H9 (cell line): ENCODE measurements around the gene ROBO1. TPM values are rescaled to one million over a fixed set of nuclear protein-coding genes. Genes with fewer than 3 reads are reported as not detected.
A peak's percentile ranks its signal among the peaks of the same experiment; 100 is the strongest.

Experiments
- DNase-seq: peaks from one replicate; pipeline ENCODE4 v3.0.0-alpha.2; 2017
- H2AFZ ChIP-seq: one replicate; pipeline ENCODE4 v1.6.1; 2013; ENCODE audit warnings: mild to moderate bottlenecking, low read length, control low read depth, moderate library complexity
- H2AK5ac ChIP-seq: 2 replicates; pipeline ENCODE4 v1.6.1; 2013; ENCODE audit warnings: low read length, control low read depth, mixed read lengths; ENCODE audit not compliant: insufficient read length
- H2BK120ac ChIP-seq: one replicate; pipeline ENCODE4 v1.6.1; 2013; ENCODE audit warnings: low read depth, mild to moderate bottlenecking, low read length, control low read depth, inconsistent platforms; ENCODE audit not compliant: poor library complexity, severe bottlenecking
- H2BK12ac ChIP-seq: 2 replicates; pipeline ENCODE4 v1.6.1; 2013; ENCODE audit warnings: low read length, control low read depth, mixed read lengths, low read depth; ENCODE audit not compliant: insufficient read length
- H2BK15ac ChIP-seq: 2 replicates; pipeline ENCODE4 v1.6.1; 2013; ENCODE audit warnings: low read depth, low read length, control low read depth
- H2BK20ac ChIP-seq: one replicate; pipeline ENCODE4 v1.6.1; 2013; ENCODE audit warnings: low read depth, mild to moderate bottlenecking, low read length, control low read depth, inconsistent platforms; ENCODE audit not compliant: poor library complexity, severe bottlenecking
- H2BK5ac ChIP-seq: 2 replicates; pipeline ENCODE4 v1.6.1; 2013; ENCODE audit warnings: low read length, control low read depth, mixed read lengths; ENCODE audit not compliant: insufficient read length
- H3K14ac ChIP-seq: 2 replicates; pipeline ENCODE4 v1.6.1; 2013; ENCODE audit warnings: low read length, control low read depth; ENCODE audit not compliant: insufficient read depth
- H3K18ac ChIP-seq: 2 replicates; pipeline ENCODE4 v1.6.1; 2013; ENCODE audit warnings: low read depth, mild to moderate bottlenecking, mixed read lengths, low read length, control low read depth; ENCODE audit not compliant: insufficient read length
- H3K23ac ChIP-seq: 2 replicates; pipeline ENCODE4 v1.6.1; 2013; ENCODE audit warnings: low read length, control low read depth, mixed read lengths, low read depth; ENCODE audit not compliant: insufficient read length
- H3K23me2 ChIP-seq: 2 replicates; pipeline ENCODE4 v1.6.1; 2013; ENCODE audit warnings: low read depth, mild to moderate bottlenecking, mixed read lengths, low read length, control low read depth; ENCODE audit not compliant: insufficient read length, poor library complexity, severe bottlenecking
- H3K27ac ChIP-seq: 2 replicates; pipeline ENCODE4 v1.5.1; 2013; ENCODE audit warnings: low read length, control low read depth, mixed read lengths, low read depth; ENCODE audit not compliant: insufficient read length
- H3K27me3 ChIP-seq: 2 replicates; pipeline ENCODE4 v1.6.1; 2013; ENCODE audit warnings: low read length, control low read depth, inconsistent platforms; ENCODE audit not compliant: insufficient read depth
- H3K4ac ChIP-seq: 2 replicates; pipeline ENCODE4 v1.6.1; 2013; ENCODE audit warnings: low read depth, mild to moderate bottlenecking, control low read depth, inconsistent platforms, low read length, moderate library complexity
- H3K4me1 ChIP-seq: 2 replicates; pipeline ENCODE4 v1.6.1; 2013; ENCODE audit warnings: low read length, control low read depth, inconsistent platforms; ENCODE audit not compliant: insufficient read depth
- H3K4me2 ChIP-seq: 2 replicates; pipeline ENCODE4 v1.6.1; 2013; ENCODE audit warnings: low read length, control low read depth, mixed read lengths; ENCODE audit not compliant: insufficient read length, insufficient read depth
- H3K56ac ChIP-seq: 2 replicates; pipeline ENCODE4 v1.6.1; 2013; ENCODE audit warnings: low read depth, mild to moderate bottlenecking, mixed read lengths, low read length, control low read depth; ENCODE audit not compliant: insufficient read length
- H3K79me1 ChIP-seq: 2 replicates; pipeline ENCODE4 v1.6.1; 2013; ENCODE audit warnings: low read depth, mild to moderate bottlenecking, moderate library complexity, low read length, control low read depth, inconsistent platforms; ENCODE audit not compliant: insufficient read depth, poor library complexity, severe bottlenecking
- H3K79me2 ChIP-seq: 2 replicates; pipeline ENCODE4 v1.6.1; 2013; ENCODE audit warnings: low read length, control low read depth, inconsistent platforms; ENCODE audit not compliant: insufficient read depth
- H3K9ac ChIP-seq: 2 replicates; pipeline ENCODE4 v1.6.1; 2013; ENCODE audit warnings: low read length, control low read depth, mixed read lengths; ENCODE audit not compliant: insufficient read length; ENCODE audit errors: extremely low read depth
- H3K9me3 ChIP-seq: one replicate; pipeline ENCODE4 v1.6.1; 2013; ENCODE audit warnings: low read depth, low read length, inconsistent platforms; ENCODE audit not compliant: control insufficient read depth
- H3T11ph ChIP-seq: one replicate; pipeline ENCODE4 v1.6.1; 2013; ENCODE audit warnings: mild to moderate bottlenecking, low read length, control low read depth, inconsistent platforms
- H4K20me1 ChIP-seq: one replicate; pipeline ENCODE4 v1.6.1; 2013; ENCODE audit not compliant: control insufficient read depth, insufficient read length, insufficient read depth
- H4K5ac ChIP-seq: 2 replicates; pipeline ENCODE4 v1.6.1; 2013; ENCODE audit warnings: low read depth, mild to moderate bottlenecking, mixed read lengths, low read length, control low read depth; ENCODE audit not compliant: insufficient read length
- H4K8ac ChIP-seq: replicated peaks from 2 replicates; pipeline ENCODE4 v1.6.1; 2013; ENCODE audit warnings: low read length, control low read depth, mixed read lengths, low read depth; ENCODE audit not compliant: insufficient read length
- H4K91ac ChIP-seq: 2 replicates; pipeline ENCODE4 v1.6.1; 2013; ENCODE audit warnings: low read depth, mild to moderate bottlenecking, moderate library complexity, mixed read lengths, low read length, control low read depth; ENCODE audit not compliant: insufficient read length
- H3K27ac Mint-ChIP-seq, 3 experiments: 2 replicates in 2 of 3; 3 replicates in 1 of 3; pipeline ENCODE4 v1.8.0; 2020 to 2021; ENCODE audit warnings: mixed read lengths in 3 of 3, mild to moderate bottlenecking in 1 of 3, moderate library complexity in 1 of 3
- H3K27me3 Mint-ChIP-seq: 2 replicates; pipeline ENCODE4 v1.8.0; 2021; ENCODE audit warnings: low read depth, mild to moderate bottlenecking, moderate library complexity, mixed read lengths
- H3K36me3 Mint-ChIP-seq, 3 experiments: 2 replicates in 2 of 3; 3 replicates in 1 of 3; pipeline ENCODE4 v1.8.0; 2020 to 2021; ENCODE audit warnings: low read depth in 3 of 3, mixed read lengths in 3 of 3; ENCODE audit not compliant: insufficient read depth in 1 of 3
- H3K4me1 Mint-ChIP-seq, 2 experiments: 2 replicates each; pipeline ENCODE4 v1.8.0; 2020; ENCODE audit warnings: mixed read lengths in 2 of 2
- H3K4me3 Mint-ChIP-seq, 2 experiments: 2 replicates in 1 of 2; 3 replicates in 1 of 2; pipeline ENCODE4 v1.8.0; 2020 to 2021; ENCODE audit warnings: mild to moderate bottlenecking in 2 of 2, mixed read lengths in 2 of 2, moderate library complexity in 1 of 2
- H3K9me3 Mint-ChIP-seq, 2 experiments: 2 replicates in 1 of 2; 3 replicates in 1 of 2; pipeline ENCODE4 v1.8.0; 2020; ENCODE audit warnings: mild to moderate bottlenecking in 2 of 2, mixed read lengths in 2 of 2, moderate library complexity in 1 of 2
- CTCF ChIP-seq: fragments of 200-600 bp; sonication (generic); conservative IDR thresholded peaks from 3 replicates; pipeline ENCODE4 v1.8.0; 2021; ENCODE audit warnings: antibody characterized with exemption, mild to moderate bottlenecking
- WGBS: extraction: QIAGEN DNeasy Blood & Tissue Kit; methylation state at CpG from one replicate; pipeline ENCODE4 v1.1.7; 2013; ENCODE audit warnings: missing lambda C conversion rate, low lambda C conversion rate, mixed read lengths; ENCODE audit not compliant: insufficient read length; ENCODE audit errors: extremely low coverage; 5-methylcytosine and 5-hydroxymethylcytosine counted together
- total RNA-seq: library from RNA; stranded (reverse); gene quantifications from 2 replicates; pipeline ENCODE4 v1.2.1, GENCODE V29; 2021

The ROBO1 gene
- total RNA-seq, 1 experiment from 2014 or later: 62.7 TPM

- H3K9ac ChIP-seq: no peak overlapping the region
- no peak overlapping the region for H3K23ac ChIP-seq
- H3K56ac ChIP-seq: no peak overlapping the region
- no CpG with 5 or more reads among the region's 7 CpGs for WGBS
- H3K23me2 ChIP-seq: no peaks in the 10 kb centered on the region
- no peaks in the 10 kb centered on the region for H4K20me1 ChIP-seq
- no peak overlapping the region for H2BK12ac ChIP-seq
- H2BK5ac ChIP-seq: no peak overlapping the region
- no peaks in the 10 kb centered on the region for H3K27me3 ChIP-seq
- H3K27me3 Mint-ChIP-seq: no peaks in the 10 kb centered on the region
- no peak overlapping the region for H3K4me3 Mint-ChIP-seq
- H2BK120ac ChIP-seq: no peak overlapping the region
- H3K4me1 ChIP-seq: no peaks in the 10 kb centered on the region
- H4K8ac ChIP-seq: no peak overlapping the region
- no peaks in the 10 kb centered on the region for H3K79me2 ChIP-seq
- H3K4me2 ChIP-seq: no peak overlapping the region
- H3K18ac ChIP-seq: no peak overlapping the region
- H3K4me1 Mint-ChIP-seq: no peaks in the 10 kb centered on the region
- no peak overlapping the region for H4K91ac ChIP-seq
- no peaks in the 10 kb centered on the region for H3K79me1 ChIP-seq
- H3K27ac ChIP-seq: no peak overlapping the region
- H3K36me3 Mint-ChIP-seq: no peaks in the 10 kb centered on the region
- no peak overlapping the region for H4K5ac ChIP-seq
- H3T11ph ChIP-seq: no peak overlapping the region
- H2BK15ac ChIP-seq: no peak overlapping the region
- H3K9me3 Mint-ChIP-seq: peaks cover 0 to under 1% of the 10 kb centered on the region in 2 experiments; a peak in 2 of 5 replicates
- peak; percentile 86 for TF ChIP-seq CTCF
- H3K4ac ChIP-seq: no peak overlapping the region
- H3K9me3 ChIP-seq: no peaks in the 10 kb centered on the region
- no peak overlapping the region for H2AK5ac ChIP-seq
- no peak for DNase-seq
- no peak overlapping the region for H2BK20ac ChIP-seq
- H3K27ac Mint-ChIP-seq: no peak overlapping the region
- H2AFZ ChIP-seq: no peak overlapping the region
- no peak overlapping the region for H3K14ac ChIP-seq
Observed at GRCh38 chr3:79497447-79498111, 270.2 kb downstream of the ROBO1 start.
